Measurements from ENCODE around the gene ADNP.

The ADNP gene

DNA sequence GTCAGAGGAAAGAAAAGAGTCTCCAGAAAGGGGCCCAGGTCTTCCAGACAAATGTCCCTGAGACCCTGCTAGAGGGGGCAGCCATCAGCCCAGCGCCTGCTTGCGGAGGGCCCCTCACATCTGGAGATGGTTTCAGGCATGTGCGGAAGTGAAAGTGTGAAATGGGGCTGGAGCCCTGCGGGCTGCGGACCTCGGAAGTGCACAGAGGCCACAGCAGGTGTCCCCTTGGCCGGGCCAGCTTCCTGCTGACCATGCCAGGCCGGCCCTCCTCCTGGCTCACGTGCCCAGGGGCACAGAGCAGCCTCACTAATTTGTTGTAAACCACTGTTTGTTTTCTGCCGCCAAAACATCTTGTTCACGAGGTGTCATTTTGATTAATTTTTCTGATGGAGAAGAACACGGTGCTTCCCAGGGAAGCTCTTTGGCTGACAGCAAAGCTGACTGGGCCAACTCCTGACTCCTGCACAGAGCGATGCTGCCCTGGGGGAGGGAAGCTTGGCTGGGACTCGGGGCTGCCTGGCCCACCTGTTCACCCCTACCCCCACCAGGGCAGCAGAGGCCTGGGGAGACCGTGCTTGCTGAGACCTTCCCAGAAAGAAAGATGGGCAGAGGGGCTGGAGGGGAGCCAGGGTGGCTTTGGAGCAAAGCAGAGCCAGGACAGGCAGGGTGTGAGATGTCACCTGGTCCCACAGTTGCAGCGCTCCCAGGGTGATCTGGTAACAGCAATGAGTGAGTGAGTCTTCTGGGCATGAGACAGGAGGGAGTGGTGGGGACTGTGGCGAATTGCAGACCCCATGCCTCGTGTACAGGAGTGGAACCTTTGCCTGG is 82.2 kb downstream of the ADNP start:
- DNase-seq (ENCODE audit: low read depth) = no peak

DNA sequence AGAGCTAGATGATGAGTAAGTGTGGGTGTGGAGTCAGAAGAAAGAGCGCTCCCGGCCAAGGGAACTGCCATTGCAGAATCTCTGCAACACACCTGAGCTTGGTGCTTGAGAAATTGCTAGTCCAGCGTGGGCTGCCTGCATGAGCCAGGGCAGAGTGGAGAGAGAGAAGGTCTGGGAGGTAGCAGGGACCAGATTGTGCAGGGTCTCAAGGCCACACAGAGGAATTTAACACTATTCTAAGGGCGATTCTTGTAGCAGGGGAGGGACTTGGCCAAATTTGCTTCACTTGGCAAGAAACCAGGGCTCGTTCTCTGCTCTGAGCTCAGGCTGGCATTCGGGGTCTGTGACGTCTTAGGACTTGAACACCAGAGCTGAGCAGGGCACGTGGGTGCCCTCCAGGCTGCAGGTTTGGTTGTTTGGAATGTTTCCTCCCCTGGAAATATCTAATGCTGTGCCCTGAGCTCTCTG is 82.9 kb downstream of the ADNP start:
- no peak for DNase-seq (ENCODE audit: low read depth)

DNA sequence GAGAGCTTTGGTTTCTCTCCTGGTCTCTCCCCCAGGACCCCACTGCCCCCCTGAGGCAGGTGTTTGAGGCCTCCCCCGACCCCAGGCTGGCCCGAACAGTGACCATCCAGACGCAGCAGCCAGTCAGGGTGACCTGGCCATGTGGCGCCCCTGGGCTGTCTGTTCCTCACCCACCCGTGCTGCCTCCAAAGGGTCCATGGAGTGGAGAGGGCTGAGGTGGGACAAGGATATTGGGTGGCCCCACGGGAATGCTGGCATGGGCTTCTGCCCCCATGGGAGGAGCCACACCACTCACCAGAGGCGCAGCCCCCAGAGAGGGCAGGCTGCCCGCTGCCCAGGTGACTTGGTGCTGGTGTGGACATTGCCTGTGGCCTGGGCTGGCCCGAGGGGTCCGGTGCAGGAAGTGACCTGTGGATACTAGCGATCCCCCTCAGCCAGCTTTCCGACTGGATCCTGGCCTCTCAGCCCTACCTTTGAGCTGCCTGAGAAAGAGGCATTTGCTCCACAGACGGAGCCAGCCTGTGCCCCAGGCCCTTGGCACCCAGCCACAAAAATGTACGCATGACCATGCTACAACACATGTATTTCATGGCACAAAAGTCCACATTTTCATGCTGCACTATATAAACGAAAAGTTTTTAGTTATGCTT is 85.5 kb downstream of the ADNP start:
- no peak for DNase-seq (ENCODE audit: low read depth)

DNA sequence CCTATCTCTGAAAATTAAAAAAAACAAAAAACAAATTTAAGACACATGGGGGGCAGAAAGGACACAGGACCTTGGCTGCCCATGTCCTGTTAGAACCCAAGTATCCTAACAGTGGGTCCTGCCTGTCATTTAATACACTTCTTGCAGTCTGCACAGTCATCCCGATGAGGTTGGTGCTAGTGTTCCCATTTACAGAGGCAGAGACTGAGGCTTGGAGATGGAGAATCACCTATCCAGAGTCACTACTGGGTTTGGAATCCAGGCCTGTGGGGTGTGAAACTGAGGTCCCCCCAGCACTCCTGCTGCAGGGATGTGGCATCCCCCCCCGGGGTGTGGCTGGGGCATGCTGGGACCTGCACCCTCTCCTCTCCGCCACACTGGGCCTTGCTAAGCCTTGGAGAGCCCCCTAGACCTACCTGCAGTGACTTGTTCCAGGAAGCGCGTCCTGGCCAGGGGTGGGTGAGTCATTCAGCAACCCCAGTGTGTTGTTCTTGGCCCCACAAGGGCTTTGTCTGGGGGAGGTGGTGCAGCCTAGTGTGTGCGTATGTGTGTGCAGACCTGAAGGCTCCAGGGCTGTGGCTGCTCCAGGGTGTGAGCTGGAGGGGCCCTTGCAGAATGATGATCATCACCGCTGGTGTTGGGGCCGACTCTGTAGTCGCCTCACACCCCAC is 86.7 kb downstream of the ADNP start:
- no peak for DNase-seq (ENCODE audit: low read depth)

DNA sequence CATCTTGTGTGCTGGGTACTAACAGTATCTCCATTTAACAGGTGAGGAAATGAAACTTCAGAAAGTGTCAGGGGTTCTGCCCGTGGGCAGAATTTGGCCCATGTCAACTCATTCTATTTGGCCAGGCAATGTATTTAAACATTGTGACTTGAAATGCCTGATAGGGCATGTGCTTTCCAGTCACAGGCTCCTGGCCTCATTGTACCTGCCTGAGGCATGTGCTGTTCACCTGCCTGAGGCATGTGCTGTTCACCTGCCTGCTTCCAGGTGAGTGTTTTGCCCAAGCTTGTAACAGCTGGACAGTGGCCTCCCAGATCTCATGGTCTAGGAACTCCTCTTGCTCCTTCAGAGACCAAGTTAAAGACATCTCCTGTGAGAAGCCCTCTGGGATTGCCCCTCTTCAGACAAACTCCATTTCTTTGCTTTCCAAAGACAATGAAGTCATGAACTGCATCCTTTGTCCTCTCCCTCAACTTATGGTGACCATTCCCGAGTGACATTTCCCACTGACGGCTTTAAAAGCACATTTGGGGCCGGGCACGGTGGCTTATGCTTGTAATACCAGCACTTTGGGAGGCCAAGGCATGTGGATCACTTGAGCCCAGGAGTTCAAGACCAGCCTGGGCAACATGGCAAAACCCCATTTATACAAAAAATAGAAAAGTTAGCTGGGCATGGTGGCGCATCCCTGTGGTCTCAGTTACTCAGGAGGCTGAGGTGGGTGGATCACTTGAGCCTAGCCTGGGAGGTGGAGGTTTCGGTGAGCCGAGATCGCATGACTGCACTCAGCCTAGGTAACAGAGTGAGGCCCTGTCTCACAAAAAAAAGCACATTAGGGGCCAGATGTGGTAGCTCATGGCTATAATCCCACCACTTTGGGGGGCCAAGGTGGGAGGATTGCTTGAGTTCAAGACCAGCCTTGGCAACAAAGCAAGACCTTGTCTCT is 87.6 kb downstream of the ADNP start:
- DNase-seq (ENCODE audit: low read depth) = no peak

DNA sequence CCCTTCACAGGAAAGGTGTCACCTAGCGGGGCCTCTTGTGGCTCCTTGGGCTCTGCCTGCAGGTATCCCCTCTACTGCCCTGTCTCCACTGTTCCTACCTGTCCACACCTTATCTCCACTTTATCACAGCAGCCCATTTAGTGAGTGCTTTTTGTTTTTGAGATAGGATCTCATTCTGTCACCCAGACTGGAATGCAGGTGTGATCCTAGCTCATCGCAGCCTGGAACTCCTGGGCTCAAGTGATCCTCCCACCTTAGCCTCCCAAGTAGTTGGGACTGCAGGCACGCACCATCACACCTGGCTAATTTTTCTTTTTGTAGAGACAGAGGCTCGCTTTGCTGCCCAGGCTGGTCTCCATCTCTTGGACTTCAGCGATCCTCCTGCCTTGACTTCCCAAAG is 88.4 kb downstream of the ADNP start:
- DNase-seq (ENCODE audit: low read depth) = no peak
